HTERT RPE-1 (cell line): ENCODE results near the gene GRIN2C.
"Not testable (repeated sequence)": the region's sequence is repeated elsewhere in the genome, so short reads cannot be mapped to it uniquely, and the experiment has no call there.

Source experiments
- in situ Hi-C: fragments of 300-500 bp; cut with MboI; formaldehyde crosslinking; loops from 4 replicates; pipeline ENCODE4 v1.14.3; 2020; ENCODE audit warnings: low sequenced_read_pairs

GRIN2C gene

DNA sequence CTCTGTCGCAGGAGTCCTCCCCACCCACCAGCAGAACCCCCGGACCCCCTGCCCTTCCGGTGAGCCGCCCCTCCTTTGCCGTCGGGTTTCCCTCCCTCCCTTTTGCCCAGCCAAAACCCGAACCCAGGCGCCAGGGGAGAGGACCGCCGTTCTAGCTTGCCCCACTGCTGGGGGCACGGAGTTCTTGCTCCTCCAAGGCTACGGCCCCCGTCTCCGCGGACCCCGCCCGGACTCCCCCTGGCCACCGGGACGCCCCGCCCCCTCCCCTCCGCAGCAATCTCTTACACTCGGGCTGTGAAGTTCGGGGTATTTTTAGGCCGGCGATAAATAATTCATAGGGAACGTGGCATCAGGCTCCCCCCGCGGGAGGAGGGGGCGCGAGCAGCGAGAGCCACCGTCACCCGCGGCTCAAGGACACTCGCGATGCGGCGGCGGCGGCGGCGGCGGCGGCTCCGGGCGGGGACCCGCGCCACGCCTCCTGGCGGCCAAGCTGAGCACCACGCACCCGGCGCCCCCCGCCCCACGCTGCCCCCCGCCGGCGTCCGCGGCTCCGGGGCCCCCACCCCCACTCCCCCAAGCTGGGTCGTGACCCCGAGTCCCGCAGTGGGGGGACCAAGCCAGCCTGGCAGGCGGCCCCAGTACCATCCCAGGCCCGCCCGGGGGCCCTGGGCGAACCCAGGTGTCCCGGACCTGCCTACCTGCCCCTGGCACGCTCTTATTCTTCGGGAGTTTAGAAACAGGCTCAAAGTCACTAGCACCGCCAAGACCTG, at the start of gene GRIN2C:
Gene GRIN2C (minus strand): TSS at position 427 of the 770 bp plus-strand sequence. CDS start 4,793 bp downstream, outside the sequence.
- in situ Hi-C loops = no loop called here

DNA sequence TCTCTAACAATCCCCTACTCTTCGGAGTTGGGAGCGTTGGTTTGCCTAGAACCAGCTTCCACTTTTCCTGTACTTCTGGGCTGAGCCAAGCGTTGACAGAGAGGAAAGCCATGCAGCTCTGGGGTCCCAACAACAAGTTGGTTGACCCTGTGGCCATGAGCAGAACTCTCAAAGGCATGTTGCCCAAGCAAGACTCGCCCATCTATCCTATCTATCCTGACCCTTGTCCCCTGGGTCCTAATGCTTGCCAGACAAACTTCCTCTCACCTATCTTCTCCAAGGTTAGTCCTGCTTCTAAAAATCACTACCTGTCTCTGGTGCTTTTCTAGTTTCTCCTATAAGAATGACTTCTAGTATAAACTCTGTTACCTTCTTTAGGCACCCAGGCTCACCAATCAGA, 49.4 kb upstream of the GRIN2C start:
- in situ Hi-C loops = not testable (repeated sequence)

DNA sequence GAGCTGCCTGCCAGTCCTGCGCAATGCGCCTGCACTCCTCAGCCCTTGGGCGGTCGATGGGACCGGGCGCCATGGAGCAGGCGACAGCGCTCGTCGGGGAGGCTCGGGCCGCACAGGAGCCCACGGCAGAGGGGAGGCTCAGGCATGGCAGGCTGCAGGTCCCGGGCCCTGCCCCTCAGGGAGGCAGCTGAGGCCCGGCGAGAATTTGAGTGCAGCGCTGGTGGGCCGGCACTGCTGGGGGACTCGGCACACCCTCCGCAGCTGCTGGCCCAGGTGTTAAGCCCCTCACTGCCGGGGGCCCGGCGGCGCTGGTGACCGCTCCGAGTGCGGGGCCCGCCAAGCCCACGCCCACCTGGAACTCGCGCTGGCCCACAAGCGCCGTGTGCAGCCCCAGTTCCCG, 47.3 kb upstream of the GRIN2C start:
- in situ Hi-C loops = no loop called here

DNA sequence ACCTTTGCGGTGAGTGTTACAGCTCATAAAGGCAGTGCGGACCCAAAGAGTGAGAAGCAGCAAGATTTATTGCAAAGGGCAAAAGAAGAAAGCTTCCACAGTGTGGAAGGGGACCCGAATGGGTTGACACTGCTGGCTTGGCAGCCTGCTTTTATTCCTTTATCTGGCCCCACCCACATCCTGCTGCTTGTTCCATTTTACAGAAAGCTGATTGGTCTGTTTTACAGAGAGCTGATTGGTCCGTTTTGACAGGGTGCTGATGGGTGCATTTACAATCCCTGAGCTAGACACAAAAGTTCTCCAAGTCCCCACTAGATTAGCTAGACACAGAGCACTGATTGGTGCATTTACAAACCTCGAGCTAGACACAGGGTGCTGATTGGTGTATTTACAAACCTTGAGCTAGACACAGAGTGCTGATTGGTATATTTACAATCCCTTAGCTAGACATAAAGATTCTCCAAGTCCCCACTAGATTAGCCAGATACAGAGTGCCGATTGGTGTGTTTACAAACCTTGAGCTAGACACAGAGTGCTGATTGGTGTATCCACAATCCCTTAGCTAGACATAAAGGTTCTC, 46.6 kb upstream of the GRIN2C start:
- in situ Hi-C loops = not testable (repeated sequence)

DNA sequence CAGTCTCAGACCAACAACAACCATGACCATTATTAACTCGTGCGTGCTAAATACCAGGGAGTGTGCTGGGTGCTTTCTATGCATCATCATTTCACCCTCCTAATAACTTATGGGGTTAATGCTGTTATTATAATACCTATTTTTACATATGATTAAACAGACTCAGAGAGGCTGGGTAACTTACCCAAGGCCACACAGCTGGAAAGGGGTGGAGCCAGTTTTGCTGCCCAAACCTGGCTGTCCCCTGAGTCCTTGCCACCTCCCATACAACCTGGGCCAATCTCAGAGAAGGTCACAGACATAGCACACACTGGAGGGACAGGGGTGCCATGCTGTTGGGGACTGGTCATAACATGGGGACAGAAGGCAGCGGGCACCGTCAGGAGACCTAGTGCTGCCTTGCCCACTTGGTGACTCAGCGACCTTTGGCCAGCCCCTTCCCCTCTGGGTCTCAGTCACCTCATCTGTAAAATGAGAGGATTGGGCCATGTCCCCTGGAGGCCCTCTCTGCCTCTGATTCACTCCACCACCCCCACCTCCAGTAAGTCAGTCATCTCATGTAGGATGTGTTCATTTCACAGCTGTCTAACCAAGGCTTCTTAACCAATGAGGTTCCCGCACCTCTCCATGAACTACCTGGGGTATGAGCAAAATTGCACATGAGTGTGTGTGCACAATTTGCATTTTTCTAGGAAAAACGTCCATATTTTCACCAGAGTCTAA, 45.2 kb upstream of the GRIN2C start:
- in situ Hi-C loops = no loop called here

DNA sequence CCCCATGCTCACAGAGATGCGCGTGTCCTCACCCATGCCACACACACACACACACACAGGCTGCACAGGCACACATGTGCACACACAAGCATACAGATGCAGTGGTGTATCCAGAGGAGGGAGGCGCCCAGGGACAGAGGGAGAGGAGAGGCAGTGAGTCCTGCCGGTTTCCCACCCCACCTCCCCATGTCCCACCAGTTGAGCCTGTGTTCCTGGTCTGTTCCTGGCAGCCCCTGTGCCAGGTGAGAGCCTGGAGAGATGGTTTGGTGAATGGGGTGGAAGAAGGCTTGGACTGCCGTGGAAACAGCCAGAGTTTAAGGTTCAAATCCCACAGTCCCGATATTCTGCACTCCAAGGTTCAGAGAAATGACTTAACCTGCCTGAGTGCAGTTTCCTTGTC, 44.0 kb upstream of the GRIN2C start:
- in situ Hi-C loops = no loop called here

DNA sequence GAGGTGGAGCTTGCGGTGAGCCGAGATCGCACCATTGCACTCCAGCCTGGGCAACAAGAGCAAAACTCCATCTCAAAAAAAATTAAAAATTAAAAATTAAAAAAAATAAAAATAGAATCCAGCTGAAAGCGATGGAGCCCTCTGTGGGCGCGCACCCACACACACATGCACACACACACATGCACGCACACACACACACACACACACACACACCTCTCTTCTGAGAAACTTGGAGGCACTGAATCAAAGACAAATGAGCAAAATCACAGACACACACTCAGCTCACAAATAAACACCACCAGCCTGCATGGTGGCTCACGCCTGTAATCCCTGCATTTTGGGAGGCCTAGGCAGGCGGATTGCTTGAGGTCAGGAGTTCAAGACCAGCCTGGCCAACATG, 43.3 kb upstream of the GRIN2C start:
- in situ Hi-C loops = no loop called here

DNA sequence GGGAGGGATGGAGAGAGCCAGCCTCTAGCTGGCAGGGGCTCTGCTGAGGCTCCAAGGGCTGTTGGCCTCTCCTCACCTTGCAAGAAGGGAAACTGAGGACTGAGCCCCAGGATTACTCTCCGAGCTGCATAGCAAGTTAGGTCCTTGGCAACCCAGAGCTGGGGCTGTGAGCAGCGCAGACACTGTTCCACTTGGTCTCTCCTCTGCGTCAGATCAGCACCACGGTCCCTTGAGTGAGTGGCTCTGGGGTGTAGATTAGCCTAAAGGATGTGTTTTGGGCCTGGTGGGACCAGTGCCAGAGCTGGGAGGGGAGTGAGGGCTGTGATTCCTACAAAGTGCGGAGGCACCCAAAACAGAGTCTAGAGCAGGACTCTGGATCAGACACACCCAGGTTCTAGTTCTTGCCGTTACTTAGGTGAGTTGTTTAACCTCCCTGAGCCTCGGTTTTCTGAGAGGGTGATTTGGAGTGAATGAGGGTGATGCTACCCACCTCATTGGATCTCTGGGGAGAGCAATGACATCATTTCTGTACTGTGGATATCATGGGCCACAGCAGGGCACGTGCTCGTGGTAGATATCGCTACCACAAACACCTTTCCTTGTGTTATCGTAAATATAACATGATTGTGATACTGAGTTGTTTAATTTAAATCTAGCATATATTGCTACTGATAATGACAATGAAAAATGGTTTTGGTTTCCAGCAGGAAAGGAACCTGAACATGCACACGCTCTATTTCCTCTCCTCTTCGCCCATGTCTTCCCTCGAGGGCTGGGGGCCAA, 41.9 kb upstream of the GRIN2C start:
- in situ Hi-C loops = no loop called here

DNA sequence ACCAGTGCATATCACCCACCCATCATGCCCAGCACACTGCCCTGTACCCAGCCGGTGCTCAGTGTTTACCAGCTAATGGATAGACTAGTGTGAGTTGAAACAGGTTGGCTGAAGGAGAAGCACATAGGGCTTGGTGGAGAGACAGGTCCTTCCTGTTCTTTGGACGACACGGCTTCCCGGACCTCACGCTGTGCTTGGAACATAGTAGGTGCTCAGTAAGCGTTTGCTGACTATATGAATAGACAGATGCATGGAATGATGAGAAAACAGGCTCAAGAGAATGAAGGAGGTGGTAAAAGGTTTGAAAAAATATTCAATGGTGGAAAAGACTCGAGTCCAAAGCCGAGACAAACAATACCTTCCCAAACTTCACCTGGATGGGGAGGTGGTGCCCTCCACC, 40.5 kb upstream of the GRIN2C start:
- in situ Hi-C loops = no loop called here

DNA sequence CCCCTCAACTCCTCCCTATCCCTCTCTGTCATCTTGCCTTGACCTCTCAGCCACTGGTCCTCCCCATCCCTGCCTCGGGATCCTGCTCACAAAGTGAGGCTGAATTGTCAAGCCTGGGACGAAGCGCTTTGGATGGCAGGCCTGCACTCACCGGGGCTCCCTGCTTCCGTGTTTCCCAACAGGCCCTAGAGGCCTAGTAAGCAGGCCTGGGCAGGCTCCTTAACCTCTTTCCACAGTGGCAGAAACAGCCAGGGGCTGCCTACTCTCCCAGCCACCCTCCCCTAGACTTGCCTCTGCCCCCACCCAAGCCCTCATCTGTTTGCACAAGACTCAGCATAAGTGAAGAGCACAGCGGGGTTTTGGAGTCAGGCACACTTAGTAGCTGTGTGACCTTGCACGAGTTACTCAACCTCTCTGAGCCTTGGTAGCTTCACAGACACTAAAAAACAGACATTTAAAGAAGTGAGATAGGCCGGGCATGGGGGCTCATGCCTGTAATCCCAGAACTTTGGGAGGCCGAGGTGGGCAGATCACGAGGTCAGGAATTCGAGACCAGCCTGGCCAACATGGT, 38.8 kb upstream of the GRIN2C start:
- in situ Hi-C loops = no loop called here

DNA sequence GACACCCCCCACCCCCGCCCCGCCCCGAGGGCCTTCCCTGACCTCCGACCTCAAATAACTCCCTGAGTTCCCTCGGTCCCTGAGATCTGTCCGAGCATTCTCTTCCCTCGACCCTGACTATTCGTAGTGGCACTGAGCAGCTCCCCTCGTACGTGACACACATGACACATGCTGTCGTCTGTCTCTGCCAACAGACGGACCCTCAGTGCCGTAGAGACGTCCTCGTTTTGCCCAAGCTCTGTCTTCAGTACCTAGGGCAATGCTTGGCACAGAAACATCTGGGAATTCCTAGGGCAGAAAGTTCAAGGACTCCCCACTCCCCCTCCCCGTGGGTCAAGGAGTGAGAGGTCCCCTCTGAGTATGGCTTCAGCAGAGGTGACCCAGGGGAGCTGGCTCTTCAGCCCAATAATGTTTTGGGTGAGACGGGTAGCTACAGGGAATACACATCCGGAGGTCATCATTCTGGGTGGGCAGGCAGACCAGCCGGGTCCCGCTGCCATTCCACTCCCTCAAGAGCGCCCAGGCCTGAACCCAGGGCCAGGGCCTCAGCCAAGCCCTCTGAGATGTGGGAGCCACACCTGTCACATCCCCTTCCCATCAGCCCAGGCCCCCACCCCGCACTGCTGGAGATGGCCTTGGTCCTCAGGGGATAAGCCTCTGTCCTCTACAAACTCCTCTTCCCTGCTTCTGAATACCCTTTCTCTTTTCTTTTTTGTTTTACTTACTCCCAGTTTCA, 34.4 kb upstream of the GRIN2C start:
- in situ Hi-C loops = no loop called here

DNA sequence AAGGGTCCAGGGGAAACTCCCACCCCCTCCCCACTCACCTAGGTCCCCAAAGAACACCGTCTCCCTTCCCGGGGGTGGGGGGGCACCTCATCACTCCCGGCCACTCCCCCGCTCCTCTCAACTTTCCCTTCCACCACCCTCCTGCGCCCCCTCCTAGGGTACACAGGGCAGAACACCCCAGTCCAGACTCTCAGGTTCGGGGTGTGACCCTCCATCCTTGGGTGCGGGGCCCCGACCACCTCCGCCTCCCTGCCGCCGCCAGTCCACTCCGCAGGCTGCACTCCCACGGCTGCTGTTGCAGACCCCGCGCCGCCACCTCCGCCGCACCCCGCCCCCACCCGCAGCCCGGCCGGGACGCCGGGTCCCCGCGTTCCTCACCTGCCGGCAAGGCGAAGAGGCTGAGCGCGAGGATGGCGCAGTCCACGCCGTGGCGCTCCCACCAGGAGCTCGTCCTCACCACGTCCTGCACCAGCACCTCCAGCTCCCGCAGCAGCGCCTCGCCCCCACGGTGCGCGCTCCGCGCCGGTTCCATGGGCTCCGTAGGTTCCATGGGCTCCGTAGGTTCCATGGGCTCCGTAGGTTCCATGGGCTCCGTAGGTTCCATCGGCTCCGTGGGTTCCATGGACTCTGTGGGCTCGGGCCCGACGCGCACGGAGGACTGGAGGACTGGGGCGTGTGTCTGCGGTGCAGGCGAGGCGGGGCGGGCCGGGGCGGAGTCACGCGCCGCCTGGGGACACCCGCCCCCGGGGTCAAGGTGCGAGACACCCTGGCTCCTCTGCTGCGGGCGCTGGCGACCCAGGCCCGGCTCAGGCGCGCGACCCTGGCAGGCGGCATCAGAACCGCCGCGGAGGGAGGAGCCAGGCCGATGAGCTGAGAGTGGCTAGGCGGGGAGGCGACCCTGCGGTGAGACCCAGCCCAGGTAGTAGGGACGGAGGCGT, 33.6 kb upstream of the GRIN2C start, which contains the start of gene FADS6:
Gene FADS6 (minus strand): TSS at position 660 of the 938 bp plus-strand sequence. CDS start 38 bp downstream, at position 622.
- in situ Hi-C loops = no loop called here

DNA sequence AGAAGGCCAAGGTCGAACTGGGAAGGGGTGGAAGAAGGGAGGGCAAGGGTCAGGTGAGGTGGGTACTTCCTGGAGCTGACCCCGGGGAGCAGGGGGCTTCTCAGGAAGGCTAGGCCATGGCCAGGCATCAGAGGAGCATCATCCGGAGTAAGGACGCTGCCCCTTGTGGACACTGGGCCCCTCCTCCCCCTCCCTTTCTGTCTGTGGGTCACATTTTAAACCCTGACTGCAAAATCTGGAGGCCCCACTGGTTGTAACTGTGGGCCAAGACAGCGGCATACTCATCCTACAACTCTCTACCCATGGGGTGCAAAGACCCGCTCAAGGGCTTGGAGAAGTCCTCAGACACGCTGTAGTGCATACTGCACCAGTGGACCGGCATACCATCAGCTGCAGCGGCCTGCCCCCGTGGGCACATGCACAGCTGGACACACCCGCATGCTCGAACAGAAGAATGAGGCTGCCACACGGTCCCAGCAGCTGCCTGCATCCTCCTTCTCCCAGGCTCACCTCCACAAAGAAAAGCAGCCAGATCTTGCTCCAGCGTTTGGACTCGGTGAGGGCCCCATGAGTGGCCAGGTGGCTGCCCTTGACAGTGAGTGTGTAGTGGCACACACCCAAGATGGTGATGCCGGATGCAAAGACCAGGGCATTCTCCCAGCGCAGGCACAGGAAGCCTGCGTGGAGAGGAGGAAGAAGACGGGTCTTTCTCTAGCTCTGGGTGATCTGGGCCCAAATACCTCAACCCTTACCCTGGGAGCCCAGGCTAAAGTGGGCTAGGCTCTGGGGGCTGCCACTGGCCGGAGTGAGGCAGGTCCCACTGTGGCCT, 32.5 kb upstream of the GRIN2C start:
- in situ Hi-C loops = no loop called here

DNA sequence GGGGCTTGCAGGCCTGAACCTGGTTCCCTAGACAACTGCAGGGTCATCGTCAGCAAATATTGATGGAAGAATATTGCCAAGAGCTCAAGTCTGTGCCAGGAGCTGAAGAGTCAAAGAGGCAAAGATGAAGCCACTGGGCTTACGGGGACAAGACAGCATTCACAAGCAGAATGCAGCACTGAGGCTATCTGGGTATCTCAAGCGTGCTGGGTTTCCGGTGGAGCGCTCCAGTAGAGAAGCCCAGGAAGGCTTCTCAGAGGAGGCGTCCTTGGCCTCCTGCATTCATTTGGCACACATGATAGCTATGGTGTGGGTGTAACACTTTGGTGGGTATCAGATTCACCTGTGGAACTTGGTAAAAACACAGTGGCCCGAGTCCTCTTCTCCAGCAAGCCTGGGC, 30.9 kb upstream of the GRIN2C start:
- in situ Hi-C loops = no loop called here

DNA sequence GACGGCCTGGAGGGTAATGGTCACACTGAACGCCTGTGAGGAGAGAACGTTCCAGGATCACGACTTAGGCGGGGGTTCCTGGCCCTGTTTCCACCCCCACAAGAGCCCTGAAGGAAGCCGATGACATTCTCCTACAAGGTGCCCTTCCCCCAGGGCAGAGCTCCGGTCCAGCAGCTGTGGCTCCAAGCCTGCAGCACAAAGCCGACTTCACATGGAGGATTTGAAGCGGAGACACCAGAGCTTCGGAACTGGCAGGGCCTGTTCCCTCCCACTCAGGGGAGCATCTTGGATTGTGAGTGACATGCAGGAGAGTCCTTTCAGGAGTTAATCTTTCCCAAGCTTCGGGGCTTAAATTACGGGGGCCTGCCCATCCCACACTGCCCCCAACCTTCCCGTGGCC, 28.8 kb upstream of the GRIN2C start:
- in situ Hi-C loops = no loop called here

DNA sequence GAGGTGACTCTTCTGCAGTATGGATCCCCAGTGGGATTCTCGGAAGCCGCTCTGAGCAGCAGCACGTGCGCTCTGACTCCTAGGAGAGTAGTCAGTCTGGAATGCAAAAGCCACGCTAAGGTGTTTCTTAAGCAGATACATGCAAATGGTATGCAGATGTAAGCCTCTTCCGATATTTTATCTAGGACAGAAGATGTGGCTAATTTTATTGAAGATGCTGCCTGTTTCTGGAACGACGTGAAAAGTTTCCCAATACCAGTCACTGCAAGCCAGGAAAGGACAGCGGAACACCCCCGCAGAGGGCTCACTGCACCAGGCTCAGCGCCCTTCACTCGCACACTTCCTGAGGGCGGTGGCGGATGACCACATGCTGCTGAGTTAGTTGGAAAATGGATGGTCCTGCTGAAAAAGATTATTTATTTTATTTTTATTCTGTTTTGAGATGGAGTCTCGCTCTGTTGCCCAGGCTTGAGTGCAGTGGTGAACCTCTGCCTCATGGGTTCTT, 23.6 kb upstream of the GRIN2C start:
- in situ Hi-C loops = no loop called here

DNA sequence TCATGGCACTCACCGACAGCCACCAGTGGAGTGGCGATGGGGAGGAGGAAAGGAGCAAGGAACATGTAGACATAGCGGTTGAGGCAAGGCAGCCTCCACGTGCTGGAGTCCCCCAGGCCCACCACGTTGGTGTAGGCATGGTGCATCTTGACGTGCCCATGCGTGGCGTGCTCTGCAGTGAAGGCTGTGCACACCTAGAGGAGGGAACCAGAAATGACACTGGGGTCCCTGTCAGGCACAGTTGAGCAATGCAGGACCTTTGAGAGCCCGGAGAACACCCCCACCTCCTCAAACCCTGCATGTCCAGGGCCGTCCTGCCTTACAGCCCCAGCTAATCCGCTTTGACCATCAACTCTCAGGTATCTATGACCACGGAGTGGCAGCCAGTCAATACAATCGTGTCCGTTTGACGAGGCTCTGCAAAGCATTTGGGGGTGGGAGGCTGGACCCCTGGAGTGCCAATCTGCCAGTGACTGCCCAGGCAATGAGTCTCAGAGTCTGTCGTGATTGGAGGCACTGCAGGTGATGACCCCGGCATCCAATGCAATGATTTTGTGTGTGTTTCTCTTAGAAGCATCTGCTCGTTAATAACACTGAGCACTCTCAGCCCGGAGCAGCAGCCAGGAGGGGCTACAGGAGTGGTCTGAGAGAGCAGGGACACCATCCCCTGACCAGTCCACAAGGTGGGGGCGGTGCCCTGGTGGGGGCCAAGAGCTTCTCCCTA, 23.0 kb upstream of the GRIN2C start:
- in situ Hi-C loops = no loop called here
